Measurements from ENCODE around the gene GBF1.
"Not testable (repeated sequence)": the region's sequence is repeated elsewhere in the genome, so short reads cannot be mapped to it uniquely, and the experiment has no call there.

The GBF1 gene

GRCh38 chr10:102275343-102275742 lies 30.0 kb downstream of the GBF1 start:
- no peak for DNase-seq

DNA sequence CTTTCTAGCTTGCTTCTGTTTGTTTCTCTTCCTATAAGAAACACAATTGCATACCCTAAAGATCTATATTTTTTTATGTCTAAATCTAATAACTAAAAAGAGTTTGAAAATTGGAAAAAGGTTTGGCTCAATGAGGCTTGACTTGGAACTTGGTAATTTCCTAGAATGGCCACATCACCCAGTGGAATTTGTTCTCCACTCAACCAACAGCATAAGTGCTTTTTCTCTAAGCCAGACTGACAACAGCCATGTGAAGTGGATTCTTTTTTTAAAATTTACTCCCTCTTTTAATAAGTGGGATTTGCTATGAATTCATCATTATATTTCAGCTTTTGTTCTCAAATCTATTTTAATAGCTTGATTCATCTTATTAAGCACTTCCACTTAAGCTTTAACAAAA lies 33.8 kb downstream of the GBF1 start:
- no peak for DNase-seq

DNA sequence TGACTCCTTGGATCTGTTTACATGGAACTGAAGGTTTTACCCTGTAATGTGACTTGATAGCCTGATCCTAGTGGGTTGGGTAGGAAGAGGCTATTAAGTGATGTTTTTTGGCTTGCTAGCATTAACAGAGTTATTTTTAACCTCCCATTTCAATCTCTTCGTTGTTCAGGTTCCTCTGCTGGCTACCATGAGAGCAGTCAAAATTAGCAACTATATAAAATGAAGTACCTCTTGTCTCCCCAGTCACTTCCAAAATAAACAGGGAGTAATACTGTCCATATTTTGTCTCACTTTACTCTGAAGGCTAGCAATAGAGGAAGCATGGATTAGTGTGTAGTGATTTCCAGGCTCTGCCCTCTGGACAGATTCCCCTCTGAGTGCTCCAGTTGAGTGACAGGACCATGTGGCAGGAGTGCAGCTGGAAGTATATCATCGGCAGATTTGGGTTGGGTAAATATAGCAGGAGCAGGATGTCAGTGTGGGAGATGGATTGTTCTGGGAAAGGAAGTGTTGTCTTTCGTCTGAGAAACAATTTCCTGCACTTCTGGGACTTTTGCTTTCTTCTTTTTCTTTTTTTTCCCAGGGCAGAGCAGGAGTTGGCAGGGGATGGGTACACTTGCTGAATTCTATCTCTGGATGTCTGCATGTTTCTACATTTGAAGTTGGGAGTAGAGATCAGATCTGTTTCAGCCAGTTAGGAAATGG lies 35.2 kb downstream of the GBF1 start:
- DNase-seq = no peak

GRCh38 chr10:102281102-102281487 lies 35.8 kb downstream of the GBF1 start:
- DNase-seq = no peak

GRCh38 chr10:102283488-102283887 lies 38.2 kb downstream of the GBF1 start:
- DNase-seq = no peak

DNA sequence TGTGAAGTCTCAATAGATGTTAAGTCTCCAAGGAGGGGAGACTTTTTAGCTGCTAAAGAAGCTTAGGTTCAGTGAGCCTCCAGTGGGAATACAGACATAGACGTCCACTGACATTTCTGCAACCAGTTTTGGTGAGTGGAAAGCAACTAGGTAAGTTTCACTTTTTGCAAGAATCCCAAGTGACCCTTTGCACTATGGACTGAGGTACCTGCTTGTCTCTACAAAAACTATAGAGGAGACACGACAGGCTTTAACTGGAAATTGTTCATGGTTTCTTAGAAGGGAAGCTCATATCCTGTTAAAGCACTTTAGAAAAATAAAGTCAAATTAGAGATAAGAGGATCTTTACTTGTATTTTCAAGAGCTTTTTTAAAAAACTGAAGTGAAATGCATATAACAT lies 38.6 kb downstream of the GBF1 start:
- DNase-seq = no peak

GRCh38 chr10:102284531-102284930 lies 39.2 kb downstream of the GBF1 start:
- no peak for DNase-seq

DNA sequence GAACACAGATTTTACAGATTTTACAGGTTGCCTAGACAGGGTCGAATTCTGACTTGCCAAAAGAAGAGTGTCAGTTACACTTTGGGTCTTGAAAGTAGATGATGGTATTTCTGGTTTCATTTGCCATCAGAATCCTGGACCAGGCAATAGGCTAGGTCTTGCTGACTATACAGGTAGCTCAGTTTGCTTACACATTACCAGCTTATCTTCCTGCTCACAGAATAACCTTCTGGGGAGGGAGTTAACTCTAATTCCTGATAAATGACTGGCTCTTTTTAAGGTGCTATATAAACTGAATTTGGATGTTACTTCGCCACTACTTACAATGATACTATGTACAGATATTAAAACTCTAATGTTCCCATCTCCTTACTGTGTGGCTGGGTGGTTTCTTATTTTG lies 39.8 kb downstream of the GBF1 start:
- no peak for DNase-seq

- no peak for DNase-seq
Measured at GRCh38 chr10:102286216-102286615, 40.9 kb downstream of the GBF1 start.

- no peak for DNase-seq
Measured at GRCh38 chr10:102287538-102287937, 42.2 kb downstream of the GBF1 start.

- DNase-seq = no peak
Measured at GRCh38 chr10:102287991-102288390, 42.7 kb downstream of the GBF1 start.

DNA sequence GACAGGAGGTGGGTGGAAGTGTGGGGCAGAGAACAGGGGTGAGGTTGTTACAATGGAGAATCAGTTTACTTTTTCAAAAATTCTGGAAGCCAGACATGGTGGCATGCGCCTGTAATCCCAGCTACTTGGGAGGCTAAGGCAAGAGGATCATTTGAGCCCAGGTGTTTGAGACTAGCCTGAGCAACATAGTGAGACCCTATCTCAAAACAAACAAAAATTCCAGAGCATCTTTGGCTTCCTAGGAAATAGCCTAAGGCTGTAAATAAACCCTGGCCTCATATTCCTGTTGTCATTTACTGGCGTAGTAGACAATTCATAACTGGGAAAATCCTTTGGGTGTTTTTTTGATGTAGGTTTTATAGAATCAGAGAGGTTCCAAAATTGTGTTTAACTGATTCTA lies 44.0 kb downstream of the GBF1 start:
- DNase-seq = no peak

- no peak for DNase-seq
Measured at GRCh38 chr10:102289840-102290239, 44.5 kb downstream of the GBF1 start.

DNA sequence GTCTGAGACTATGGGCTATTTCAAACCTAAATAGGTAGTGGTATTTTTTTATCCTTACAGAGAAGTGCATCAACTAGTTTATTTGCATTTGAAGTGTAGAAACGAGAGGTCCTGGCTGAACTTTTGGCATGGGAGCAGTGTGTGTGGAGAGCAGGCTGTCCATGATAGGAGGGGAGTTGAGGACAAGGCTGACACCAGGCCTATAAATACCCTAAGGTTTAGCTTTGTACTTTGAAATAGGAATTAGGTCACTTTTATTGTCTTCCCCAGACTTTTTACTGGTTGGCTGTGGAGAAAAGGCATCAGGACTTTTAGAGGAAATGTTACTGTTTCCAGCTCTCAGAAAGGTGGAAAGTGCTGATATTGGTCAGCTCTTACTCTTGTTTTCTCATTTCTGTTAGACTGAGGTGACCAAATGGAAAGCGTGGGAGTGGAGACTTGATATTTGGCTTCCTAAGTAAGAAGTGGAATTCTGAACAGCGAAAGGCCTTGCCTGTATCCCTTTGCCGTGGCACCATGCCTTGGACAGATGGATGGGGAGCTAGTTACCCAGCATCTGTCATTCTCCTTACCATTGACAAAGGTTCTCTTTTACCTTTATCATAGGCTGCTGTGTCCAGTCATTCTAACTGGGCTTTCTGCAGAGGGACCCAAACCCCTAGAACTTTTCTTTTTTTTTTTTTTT lies 46.0 kb downstream of the GBF1 start:
- DNase-seq = no peak

GRCh38 chr10:102297101-102297500 lies 51.8 kb downstream of the GBF1 start:
- DNase-seq = no peak

- DNase-seq = no peak
Measured at GRCh38 chr10:102298899-102299298, 53.6 kb downstream of the GBF1 start.

DNA sequence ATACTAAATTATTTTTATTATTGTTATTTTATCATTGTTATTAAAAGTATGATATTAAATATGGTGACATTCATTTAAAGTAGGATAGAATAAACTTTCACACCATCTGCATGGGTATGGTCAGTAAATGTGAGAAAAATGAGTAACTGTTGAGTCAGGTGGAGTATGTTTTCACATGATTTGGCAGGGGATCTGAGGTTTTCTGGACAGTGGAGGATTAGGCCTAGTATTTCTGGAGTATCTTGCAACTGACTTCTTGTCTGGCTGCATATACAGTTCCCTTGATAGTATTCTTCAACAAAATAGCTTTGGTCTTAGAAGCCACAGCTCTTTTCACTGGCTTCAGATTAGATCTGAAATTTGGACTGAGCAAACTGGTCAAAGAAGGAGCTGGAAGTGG lies 54.5 kb downstream of the GBF1 start:
- DNase-seq = no peak

DNA sequence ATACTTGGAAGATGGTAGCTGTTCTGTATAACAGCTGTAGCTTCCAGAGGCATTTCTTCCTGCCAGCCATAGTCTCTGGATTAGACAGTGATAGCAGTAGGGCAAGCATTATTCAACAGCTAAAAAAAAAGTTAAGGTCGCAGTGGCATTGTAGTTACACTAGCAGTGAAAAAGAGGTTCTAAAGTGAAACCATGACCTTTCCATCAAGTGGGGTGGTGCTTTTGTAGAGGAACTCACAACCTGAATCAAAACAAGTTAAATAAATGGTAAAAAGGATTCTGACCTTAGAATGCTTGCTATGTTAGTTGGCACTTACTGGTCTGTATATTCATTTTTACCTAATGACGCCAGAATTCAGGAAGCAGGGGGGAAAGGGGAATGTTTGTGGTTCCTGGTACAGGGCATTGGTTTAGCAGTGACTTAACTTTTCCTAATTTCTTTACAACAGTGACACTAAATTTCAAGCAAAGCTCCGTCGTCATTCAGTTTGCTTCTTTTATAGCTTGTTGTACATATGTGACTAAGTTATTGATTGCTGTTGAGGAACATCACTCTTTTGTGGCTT lies 55.0 kb downstream of the GBF1 start:
- no peak for DNase-seq

GRCh38 chr10:102300912-102301311 lies 55.6 kb downstream of the GBF1 start:
- not testable (repeated sequence) for DNase-seq

GRCh38 chr10:102301332-102301731 lies 56.0 kb downstream of the GBF1 start:
- not testable (repeated sequence) for DNase-seq

DNA sequence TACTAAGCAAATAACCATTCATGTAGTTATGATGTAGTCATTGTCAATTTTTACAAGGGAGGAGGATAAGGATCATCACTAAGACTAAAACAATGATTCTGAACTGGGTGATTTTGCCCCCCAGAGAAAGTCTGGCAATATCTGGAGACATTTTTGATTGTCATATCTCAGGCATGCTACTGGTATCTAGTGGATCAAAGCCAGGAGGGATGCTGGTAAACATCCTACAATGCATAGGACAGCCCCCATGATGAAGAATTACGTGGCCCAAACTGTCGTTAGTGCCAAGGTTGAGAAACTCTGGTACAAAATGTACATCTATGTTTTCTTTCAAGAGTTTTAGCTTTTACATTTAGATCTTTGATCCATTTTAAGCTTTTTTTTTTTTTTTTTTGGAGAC lies 57.3 kb downstream of the GBF1 start:
- DNase-seq = no peak

GRCh38 chr10:102306006-102306405 lies 60.7 kb downstream of the GBF1 start:
- DNase-seq = no peak

DNA sequence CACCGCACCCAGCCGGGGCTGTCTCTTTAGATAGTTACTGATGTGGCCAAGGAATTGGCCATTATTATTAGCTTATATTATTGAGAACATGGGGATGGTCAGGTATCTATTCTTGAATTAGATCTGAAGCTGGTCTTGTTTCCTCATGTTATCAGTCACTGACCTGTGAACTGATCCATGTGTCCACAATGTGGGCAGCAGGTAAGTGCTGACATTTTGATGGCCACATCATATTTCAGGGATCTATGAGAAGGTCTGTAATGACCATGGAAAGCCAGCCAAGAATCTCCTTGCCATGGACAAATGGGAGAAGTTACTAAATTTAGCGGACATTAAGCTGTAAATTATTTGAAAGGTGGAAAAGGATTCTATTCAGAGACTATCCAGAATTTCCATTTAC lies 61.4 kb downstream of the GBF1 start:
- DNase-seq = no peak

DNA sequence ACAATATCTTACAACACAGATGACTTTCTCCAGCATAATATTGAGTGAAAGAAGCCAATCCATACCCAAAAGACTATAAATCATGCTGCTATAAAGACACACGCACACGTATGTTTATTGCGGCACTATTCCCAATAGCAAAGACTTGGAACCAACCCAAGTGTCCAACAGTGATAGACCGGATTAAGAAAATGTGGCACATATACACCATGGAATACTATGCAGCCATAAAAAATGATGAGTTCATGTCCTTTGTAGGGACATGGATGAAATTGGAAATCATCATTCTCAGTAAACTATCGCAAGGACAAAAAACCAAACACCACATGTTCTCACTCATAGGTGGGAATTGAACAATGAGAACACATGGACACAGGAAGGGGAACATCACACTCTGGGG lies 63.0 kb downstream of the GBF1 start:
- not testable (repeated sequence) for DNase-seq

All from effector CD8-positive, alpha-beta T cell (primary cell).